ENCODE data around the gene CAB39L.

DNA sequence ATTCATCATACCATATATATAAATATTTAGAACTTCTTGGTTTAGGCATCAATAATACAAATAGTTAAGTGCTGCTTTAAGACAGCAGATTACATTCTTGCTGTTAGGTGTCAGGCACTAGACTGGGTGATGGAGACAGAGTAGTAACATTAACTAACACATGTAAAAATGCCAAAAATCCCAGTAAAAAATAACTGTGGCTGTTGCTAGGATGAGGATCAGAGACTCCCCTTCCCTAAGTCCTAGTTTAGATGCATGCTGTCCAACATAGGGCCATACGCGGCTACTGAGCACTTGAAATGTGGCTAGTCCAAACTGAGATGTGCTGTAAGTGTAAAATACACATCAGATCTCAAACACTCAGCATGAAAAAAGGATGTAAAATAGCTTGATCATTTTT is 101.4 kb downstream of the CAB39L start:
- TF ChIP-seq GATA3 (IDR thresholded peaks at IDR 0.05; ENCODE audit: borderline replicate concordance) = no peak
- TF ChIP-seq, protein P1, sequence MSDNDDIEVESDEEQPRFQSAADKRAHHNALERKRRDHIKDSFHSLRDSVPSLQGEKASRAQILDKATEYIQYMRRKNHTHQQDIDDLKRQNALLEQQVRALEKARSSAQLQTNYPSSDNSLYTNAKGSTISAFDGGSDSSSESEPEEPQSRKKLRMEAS (IDR thresholded peaks at IDR 0.05) = no peak
- TF ChIP-seq, protein P2, sequence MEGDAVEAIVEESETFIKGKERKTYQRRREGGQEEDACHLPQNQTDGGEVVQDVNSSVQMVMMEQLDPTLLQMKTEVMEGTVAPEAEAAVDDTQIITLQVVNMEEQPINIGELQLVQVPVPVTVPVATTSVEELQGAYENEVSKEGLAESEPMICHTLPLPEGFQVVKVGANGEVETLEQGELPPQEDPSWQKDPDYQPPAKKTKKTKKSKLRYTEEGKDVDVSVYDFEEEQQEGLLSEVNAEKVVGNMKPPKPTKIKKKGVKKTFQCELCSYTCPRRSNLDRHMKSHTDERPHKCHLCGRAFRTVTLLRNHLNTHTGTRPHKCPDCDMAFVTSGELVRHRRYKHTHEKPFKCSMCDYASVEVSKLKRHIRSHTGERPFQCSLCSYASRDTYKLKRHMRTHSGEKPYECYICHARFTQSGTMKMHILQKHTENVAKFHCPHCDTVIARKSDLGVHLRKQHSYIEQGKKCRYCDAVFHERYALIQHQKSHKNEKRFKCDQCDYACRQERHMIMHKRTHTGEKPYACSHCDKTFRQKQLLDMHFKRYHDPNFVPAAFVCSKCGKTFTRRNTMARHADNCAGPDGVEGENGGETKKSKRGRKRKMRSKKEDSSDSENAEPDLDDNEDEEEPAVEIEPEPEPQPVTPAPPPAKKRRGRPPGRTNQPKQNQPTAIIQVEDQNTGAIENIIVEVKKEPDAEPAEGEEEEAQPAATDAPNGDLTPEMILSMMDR (IDR thresholded peaks at IDR 0.05) = no peak
- no peak for TF ChIP-seq RAD21 (conservative IDR thresholded peaks at IDR 0.05 in 1 of 2, IDR thresholded peaks at IDR 0.05 in 1 of 2)
- TF ChIP-seq EP300 (IDR thresholded peaks at IDR 0.05) = no peak
- no peak for TF ChIP-seq POLR2A (IDR thresholded peaks at IDR 0.05; ENCODE audit: low read length)
- TF ChIP-seq, protein P3, sequence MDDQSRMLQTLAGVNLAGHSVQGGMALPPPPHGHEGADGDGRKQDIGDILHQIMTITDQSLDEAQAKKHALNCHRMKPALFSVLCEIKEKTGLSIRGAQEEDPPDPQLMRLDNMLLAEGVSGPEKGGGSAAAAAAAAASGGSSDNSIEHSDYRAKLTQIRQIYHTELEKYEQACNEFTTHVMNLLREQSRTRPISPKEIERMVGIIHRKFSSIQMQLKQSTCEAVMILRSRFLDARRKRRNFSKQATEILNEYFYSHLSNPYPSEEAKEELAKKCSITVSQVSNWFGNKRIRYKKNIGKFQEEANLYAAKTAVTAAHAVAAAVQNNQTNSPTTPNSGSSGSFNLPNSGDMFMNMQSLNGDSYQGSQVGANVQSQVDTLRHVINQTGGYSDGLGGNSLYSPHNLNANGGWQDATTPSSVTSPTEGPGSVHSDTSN (IDR thresholded peaks at IDR 0.05) = no peak
- TF ChIP-seq ESRRA (IDR thresholded peaks at IDR 0.05; ENCODE audit: borderline replicate concordance, low read length) = no peak
- no peak for TF ChIP-seq ZFP36 (IDR thresholded peaks at IDR 0.05; ENCODE audit: borderline replicate concordance, partially characterized antibody)
